Measurements from ENCODE around the gene IRF5.

The IRF5 gene

DNA sequence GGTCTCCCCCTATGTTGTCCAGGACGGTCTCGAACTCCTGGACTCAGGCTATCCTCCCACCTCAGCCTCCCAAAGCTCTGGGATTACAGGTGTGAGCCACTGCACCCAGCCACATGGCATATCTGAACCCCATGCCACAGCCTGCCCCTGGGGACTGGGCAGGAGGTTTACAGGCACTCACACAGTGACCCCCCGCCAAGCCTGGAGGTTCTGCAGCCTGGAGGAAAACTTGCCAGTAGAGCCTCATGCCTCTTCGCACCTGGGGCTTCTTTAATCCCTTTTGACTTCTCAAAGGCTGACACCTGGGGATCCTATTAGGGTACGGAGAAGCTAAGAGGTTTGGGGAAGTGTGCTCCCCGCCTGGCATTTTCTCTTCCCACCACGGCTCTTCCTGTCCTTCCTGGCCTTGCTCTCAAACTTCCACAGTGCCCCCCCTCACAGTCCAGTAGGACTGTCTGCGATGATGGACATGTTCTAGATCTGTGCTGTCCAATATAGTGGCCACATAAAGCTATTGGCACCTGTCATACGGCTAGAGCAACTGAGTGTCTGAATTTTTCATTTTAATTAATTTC, 15.8 kb upstream of the IRF5 start:
- no peak for DNase-seq

DNA sequence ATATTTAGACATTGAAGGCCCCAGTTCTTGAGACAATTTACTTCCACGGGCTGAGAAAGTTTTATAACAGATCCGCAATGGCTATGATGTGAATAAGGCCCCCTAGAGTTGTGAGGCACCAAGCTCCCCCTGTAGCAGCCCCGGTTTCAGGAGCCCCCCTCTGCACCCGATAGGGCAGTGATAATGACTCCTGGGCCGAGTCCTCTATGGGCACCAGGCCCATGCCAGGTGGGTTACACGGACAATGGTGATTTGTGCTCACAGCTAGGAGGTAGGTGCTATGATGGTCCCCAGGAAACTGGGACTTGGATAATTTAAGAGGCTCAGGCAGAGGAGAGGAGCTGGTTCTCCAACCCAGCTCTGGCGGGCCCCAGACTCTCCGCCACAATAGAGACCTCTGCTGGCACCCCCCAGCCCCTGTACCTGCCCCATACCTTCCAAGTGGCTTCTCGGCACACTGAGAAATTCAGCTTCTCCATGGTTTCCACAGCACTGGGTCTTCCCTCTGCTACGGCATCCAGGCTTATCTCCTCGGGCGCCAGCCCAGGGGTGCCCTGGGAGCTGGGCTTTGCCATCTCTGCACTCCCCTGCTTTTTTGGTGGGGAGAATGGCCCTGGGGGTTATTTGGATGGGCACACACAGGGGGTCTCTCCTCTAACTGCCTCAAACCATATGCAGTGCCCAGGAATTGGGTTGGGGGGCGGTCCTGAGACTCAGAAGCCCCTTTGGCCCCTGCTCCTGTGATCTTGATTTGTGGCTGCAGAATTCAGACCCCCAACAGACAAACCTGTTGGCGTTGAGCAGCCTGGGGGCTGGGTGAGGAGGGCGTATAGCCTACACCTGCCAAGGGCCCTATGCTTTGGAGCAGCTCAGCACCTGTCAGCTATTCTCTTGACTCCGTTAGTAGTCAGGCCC, 15.0 kb upstream of the IRF5 start:
- DNase-seq, result no peak

DNA sequence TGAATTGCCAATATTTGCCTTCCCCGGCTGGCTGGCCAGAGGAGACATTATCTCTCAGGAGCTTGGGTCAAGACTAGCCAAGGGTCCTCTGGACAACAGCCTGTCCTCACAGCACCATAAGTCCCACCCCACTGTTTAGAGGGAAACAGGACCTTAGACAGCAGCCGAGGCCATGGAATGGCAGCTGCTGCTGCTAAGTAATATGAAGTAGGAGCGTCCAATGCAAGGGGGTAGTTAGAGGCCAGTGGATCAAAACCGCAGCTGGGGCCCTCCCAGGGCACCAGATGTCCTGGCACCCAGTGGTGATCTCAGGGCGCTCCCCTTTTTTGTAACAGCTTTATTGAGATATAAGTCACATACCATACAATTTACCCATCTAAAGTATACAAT, 14.3 kb upstream of the IRF5 start:
- no peak for DNase-seq

DNA sequence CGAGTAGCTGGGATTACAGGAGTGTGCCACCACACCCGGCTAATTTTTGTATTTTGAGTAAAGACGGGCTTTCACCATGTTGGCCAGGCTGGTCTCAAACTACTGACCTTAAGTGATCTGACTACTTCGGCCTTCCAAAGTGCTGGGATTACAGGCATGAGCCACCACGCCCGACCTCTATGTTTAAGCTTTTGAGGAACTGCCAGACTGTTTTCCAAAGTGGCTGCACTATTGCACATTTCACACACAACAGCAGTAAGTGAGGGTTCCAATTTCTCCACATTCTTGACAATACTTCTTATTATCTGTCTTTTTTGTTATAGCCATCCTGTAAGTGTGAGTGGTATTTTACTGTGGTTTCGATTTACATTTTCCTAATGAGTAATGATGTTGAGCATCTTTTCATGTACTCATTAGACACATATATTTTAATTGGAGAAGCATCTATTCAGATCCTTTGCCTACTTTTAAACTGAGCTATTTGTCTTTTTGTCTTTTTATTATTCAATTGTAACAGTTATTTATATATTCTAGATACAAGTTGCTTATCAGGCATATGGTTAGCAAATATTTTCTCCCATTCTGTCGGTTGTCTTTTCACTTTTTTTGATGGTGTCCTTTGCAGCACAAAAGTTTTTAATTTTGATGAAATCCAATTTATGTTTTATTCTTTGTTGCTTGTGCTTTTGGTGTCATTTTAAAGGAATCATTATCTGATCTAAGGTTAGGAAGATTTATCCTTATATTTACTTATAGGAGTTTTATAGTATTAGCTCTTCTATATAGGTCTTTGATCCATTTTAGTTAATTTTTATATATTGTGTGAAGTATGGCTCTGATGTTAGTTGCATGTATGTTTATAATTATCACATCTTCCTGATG, 12.8 kb upstream of the IRF5 start:
- DNase-seq, result no peak

DNA sequence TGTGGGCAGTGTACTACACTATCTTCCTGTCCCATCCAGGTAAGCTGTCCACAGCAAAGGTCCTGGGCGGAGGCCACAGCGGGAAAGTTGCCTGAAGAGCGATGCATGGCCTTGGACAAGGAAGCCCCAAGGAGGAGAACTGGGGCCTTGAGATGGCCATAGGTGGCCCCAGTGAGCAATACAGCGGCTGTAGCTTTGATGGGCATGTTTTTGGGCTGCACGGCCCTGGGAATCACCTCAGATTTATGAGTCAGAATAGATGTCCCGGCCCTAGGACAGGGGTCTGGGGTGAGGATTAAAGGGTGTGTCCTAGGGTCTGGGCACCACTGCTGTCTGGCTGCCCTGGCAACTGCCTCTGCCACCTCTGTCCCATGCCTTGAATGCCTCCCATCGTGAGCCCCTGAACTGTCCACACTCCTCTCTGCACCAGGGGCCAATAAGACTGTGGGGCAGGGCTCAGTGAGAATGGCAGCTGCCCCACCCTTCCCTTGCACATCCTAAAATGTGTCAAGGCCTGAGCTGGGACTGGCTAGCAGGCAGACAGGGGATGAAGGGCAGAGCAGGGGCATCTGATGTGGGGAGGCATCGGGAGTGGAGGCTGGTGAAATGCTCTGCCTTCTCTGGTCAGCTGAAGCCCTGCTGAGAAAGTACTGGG, 9.4 kb upstream of the IRF5 start:
- no peak for DNase-seq

DNA sequence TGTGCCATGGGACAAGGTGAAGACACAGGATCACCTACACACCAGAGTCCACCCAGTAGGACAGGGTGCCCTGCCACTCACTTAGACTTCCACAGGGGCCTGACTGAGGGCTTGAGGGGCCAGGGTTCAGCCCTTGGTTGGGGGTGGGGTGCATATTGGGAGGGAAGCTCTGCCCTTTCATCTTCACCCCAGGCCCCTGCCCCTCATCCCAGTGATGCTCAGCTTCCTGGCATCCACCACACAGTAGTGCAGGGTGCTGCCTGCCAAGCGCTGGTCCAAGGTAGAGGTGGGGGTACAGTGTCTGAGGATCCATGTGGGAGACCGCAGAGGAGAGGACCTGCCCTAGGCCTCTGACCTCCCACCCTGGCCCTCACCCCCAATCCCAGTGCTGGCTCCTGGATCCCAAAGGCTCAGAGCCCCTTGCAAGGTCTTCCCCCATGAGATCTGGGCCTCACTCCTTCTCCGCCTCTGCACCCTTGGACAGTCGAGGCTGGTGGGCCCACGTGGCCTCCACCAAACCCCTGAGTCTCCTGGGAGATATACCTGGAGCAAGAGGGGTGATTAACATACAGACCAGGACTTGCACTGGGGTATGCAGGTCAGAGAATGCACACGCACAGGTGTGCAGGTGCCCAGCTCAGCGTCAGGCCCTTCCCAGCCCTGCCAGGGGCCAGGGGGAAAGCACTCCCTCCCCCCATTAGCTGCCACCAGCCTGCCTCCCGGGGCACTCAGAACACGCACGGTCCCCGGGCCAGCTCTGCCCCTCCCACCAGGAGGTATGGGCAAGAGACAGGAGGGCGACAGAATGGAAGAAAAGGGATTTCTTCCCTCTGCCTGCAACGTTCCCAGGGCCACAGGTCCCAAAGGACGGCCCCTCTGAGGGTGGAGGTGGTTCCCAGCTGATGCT, 8.6 kb upstream of the IRF5 start:
- DNase-seq, result no peak

DNA sequence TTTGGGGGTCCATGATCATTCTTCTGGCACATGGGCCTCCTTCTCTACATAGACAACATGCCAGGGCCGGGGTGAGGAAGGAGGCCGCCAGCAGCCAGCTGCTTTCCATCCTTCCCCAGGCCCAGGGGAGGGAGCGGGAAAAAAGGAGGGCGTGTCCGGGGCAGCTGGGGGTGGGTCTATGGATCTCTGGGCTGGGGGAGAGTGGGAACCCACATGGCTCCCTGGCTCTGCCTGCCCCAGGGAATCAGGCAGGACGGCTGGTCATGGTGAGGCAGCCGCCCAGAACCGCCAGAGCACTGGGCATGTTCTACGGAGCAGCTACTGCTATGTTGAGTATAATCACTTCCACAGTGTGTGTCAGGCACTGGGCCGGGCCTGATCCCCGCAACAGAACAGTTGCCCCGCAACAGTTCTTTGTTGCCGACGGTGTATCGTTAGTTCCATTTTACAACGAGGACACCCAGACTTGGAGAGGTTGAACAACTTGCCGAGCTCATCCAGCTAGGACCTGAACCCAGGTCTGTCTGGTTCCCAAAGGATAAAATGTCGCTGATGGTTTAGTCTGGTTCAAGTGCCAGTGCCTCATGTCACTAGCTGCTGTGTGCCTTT, 6.4 kb upstream of the IRF5 start:
- DNase-seq, result no peak

DNA sequence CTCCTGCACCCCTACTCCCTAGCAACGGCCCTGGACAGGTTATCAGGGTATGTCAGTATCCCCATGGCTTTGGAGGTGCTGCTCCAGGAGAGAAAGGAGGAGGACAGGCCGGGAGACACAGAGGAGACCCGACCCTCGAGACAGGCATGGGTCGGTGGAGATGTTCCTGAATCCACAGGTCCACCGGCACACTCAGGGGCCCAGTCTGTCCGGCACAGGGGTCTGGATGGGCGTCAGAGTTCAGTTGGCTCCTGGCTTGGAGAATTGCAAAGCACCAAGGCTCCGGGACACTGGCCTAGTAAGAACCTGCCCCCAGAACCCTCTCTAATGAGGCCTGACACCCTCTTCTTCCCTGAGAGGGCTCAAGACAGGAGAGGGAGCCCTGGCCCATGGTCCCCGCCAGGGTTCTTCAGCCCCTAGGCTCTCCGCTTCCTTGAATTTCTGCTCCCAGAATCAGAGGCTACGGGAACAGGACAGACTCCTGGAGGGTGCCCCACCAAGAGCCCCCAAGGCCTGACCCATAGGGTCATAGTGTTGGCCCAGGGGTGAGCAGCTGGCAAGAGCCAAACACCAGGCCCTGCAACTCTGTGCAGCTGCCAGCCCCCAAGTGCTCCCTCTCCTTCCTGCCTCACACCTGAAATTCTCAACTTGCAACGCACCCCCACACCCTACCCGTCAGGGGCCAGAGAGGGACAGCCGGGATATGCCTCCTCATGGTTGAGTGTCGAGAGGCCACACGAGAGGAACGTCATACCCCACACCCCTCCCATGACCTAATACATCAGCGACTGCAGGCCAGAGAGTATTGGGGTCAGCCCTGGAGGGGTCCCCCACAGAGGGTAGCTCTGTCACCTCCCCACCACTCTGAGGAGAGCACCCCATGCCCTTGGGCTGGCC, 5.5 kb upstream of the IRF5 start:
- DNase-seq, result no peak

DNA sequence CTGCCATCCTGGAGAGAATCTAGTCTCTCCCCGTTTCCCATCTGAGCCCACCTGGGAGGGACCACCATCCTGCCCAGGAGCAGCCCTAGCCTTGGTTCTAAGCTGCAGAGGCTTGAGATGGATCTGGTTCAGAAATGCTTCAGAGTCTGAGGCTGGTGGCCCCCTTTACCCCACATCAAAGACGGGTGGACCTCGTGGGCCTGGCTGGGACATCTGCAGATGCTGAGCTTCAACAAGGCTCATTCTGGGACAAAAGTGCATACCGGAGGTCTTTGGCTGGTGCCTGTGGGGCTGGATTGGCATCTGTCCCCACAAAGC, 4.9 kb upstream of the IRF5 start:
- DNase-seq, result no peak

DNA sequence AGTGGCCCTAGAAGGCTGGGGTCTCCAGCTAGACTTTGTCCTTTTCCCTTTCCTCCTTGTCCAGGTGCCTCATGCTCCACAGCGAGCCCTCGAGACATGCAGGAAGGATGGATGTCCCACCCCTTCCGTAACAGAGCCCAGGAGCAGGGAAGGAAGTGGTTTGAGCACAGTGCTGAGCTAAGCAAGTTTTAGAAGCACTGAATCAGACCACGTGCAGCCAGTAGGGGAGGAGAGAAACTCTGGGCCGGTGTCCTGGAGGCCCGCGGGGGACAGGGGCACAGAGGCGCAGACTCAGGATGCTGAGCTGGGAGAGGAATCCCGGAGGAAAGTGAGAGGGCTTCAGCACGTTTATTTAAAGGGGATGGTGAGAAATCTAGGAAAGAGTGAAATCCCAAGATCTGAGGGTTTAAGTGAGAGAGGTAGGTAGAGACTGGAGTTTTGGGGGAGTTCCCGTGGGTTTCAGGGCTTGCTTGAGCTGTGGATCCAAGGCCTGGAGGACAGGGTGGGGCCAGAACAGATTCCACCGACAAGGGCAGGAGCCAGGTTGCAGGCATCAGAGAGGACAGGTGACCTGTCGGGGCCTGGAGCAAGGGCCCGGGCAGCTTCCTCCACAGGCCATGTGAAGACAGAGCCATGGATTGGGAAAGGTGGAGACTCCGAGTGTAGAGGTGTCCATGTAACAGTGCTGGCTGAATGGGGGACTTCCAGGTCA, 4.4 kb upstream of the IRF5 start:
- no peak for DNase-seq

DNA sequence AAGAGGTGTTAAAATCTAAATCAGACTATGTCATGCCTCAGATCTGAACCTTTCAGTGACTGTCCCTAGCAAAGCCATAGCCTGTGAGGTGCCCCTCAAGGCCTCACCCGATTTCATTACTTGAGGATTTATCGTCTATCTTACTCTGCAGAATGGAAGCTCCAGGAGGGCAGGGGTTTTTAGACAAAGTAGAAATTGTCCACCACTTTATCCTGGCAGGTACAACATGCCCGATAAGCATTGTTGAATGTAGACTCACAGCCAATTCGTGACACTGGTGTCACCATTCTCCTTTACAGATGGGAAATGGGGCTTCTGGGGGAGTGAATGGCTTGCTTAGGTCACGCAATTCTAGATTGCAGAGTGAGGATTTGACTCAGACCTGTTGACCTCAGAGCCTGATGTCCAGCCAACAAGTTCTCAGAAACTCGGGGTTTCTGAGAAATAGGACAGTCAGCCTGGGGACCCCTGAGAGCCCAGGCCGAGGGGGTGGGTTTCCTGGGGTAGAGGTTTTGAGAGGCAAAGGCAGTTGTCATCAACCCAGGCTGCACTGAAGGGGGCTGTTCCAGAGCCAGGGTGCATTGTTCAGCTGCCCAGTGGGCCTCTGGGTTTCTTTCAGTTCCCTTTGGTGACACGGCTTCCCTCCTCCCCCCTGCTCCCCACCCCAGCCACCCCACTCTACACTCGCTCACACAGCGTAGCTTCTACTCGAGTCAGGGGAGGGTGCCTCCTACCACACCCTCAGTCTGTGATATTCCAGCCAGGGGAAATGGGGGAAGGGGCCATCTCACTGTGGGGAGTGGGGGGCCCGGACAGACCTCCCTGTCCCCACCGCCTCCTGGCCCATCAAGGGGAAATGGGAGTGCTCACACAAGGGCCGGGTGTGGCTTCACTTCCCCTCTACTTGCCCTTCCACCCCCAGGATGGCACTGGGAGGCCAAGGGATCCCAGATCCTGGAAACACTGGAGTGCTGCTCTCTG, 3.1 kb upstream of the IRF5 start:
- DNase-seq, result no peak

DNA sequence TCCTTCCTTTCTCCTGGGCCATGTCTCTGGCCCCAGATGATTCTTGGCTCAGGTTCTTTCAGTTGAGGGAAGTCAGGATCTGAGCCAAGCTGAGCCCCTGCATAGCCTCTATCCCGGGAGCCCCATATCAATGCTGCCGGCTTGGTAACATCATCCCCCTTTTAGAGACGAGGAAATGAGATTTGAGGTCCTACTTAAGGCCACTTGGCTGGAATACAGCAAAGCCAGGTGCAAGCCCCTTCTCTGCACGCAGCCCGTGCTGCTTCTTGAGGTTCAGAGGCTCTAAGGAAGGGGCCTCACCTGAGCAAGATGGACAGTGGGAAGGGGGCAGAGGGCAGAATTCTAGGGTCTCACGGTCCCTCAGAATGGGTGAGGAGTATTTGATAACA, 2.4 kb upstream of the IRF5 start:
- DNase-seq, result no peak

DNA sequence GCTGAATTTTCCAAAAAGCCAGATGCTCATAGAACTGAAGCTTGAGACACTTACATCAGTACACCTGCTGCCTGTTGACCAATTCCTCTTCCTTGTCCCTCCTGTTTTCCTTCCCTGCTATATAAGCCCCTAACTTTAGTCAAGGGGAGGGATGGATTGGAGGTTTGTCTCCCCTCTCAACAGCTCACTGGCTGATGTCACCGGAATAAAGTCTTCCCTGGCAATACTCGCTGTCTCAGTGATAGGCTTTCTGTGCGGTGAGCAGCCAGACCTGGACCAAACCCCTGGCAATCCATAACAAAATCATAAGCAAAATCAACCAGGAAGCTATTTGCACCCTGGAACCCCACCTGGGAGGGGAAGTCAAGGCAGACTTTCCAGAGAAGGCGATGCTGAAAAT, 929 bp upstream of the IRF5 start:
- DNase-seq, result no peak

DNA sequence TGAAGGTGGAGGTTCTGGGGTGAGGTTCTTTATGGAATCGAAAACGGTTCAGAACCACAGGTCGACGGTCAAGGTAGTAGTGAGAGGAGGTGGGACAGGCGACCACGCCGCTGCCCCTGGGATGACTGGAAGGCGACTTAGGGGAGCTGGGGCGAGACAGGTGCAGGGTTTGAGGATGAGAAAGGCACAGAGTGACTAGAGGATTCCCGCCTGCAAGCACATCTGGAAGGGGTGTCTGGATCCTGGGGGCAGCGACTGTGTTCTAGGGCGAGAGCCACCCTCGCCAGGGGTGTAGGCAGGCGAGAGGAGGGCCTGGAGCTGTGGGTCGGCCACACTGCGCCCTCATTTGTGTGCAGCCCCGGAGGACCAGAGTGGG, 468 bp upstream of the IRF5 start:
- DNase-seq, result no peak

DNA sequence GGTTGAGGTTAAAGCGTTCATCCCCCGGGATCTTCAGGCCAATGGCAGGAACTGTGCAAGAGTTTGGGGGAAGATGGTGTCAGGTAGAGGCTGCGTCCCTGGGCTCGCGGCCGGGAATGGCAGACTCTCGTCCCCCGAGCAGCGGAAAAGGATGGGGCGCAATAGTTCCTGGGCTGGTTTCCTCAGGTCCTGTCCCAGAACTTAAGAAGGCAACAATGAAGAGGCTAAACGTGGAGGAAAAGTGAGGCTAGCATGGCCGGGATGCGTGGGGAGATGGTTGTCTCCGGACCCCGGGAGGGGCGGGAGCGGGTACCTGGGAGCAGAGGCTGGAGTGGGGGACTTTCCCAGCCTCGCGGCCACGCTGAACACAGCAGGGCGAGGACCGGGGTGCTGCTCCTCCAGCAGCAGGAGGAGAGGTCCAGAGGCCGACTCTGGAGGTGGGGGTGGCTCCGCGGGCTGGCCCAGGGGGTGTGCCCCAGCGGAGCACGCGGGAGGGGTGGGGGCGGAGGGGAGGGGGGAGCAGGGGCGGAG, 882 bp downstream of the IRF5 start:
- no peak for DNase-seq

DNA sequence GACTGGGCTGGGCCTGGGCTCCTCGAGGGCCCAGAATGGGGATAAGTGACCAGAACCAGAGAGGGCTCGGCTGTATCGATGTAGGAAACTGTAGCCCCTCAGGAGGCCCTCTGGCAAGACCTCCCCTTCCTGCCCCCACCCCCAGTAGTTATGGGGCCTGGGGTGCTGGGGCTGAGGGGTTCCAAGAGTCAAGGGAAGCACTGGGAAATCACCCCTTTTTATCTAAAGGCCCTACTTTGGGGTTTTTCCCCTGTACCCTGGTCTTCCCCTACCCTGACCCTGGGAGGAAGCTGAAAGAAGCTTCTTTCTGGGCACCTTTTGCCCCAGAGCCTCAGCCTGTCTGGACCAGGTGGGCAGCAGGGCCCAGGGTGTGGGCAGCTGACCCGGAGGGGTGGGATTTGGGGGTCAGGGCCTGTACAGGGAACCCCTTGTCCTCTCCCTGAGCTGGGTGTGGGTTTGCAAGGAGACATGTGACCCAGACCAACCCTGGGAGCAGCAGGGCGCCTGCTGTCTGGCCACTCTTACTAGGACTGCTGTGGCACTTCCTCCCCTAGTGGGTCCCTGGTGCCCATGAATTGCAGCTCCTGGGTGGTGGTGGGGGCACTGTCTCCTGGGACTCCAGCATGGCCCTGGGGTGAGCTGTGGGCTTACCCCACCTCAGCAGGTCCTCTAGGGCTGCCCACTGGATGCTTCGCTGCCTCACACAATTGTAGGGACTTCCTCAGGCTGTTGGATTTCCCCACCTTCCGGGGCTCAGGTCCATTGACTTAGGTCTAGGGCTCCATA, 1.5 kb downstream of the IRF5 start:
- DNase-seq, result no peak

DNA sequence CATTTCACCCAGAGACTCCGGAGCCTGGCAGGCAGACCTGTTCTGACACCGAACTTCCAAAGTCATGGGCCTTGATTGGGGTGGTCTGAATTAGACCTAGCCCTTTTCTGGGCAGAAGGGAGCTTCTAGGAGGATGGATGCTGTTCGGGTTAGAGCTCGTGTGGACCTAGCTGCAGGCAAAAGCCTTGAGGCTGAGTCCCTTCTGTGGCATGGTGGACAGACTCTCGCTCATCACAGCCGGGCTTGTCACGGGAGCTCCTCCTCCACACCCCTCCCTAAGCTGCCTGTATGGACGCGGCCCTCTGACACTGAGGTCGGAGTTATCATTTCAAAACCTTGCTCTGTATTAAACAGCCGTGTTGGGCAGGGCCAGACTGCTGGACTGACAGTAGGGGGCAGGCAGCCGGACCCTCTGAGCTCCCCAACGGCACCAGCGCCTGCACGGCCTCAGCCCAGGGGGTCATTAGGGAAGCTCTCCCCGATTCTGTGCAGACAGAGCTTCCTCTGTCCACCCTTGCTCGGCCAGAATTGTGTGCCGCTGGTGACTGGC, 2.2 kb downstream of the IRF5 start:
- DNase-seq, result no peak

All from NCI-H524 treated with DMSO at 0.1 percent for 48 hours (cell line).